Measurements from ENCODE around the gene ADGRL2. TPM values are rescaled to one million over a fixed set of nuclear protein-coding genes. Genes with fewer than 3 reads are reported as not detected.

ADGRL2 gene
- total RNA-seq, 1 experiment from 2014 or later, result 34.2 TPM

DNA sequence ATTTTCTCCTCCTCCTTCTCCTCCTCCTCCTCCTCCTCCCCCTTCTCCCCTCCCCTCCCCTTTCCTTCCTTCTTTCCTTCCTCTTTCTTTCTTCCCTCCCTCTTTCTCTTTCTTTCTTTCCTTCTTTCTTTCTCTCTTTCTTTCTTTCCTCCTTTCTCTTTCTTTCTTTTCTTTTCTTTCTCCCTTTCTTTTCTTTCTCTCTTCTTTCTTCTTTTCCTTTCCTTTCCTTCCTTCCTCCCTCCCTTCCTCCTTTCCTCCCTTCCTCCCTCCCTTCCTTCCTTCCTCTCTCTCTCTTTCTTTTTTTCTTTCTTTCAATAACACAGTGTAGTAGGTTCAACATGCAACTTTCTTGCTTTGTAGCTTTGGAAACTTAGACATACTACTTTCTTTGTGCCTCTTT, 46.3 kb upstream of the ADGRL2 start:
- CTCF ChIA-PET, result no interaction called here
- Histone ChIP-seq H3K4me1 (ENCODE audit: control insufficient read depth, insufficient read depth, low read length) (no peaks in the 10 kb centered on the region), H3K27me3 (ENCODE audit: control insufficient read depth, insufficient read depth, low read length) (no peaks in the 10 kb centered on the region), H3K27ac (ENCODE audit: low read length) (no peak overlapping the region), H3K4me3 (ENCODE audit: low read depth in 2 of 2, low read length in 2 of 2) (no peak overlapping the region), H3K36me3 (ENCODE audit: control insufficient read depth, insufficient read depth, low read length) (no peaks in the 10 kb centered on the region), H3K9me3 (ENCODE audit: control insufficient read depth, insufficient read depth, low read depth, low read length) (no peaks in the 10 kb centered on the region)
- TF ChIP-seq POLR2AphosphoS5 (IDR thresholded peaks at IDR 0.05; ENCODE audit: low read depth, low read length), result no peak
- in situ Hi-C loops (cut with HindIII; ENCODE audit: low pct_unique_long_range_greater_than_20kb, low sequenced_read_pairs), result no loop called here
- ATAC-seq (no peak), DNase-seq (ENCODE audit: low read depth, low spot score) (no peak)
- intact Hi-C loops (cut with micrococcal nuclease; ENCODE audit: unreplicated experiment), result no loop called here
- POLR2A ChIA-PET, result no interaction called here
- BruUV-seq (replicated peaks), result no TSS peak

DNA sequence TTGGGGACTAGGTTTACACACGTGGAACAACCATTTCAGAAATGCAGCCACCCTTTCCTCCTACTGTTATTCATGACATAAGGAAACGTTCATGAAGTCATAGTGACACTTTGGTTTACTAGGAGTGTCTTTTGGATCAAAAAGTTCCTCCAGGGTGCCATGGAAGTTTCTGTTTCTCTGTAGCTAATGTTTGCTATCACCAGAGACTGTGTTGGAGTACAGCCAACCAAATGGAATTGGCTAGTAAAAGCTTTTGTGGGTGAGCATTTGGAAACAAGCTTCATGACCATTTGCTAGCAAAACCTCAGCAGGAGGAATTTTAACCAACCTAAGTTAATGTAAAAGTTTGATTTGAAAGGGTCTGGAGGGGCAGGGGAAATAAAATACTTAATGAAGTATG, 43.9 kb upstream of the ADGRL2 start:
- in situ Hi-C loops (cut with HindIII; ENCODE audit: low pct_unique_long_range_greater_than_20kb, low sequenced_read_pairs) (no loop called here), intact Hi-C loops (cut with micrococcal nuclease; ENCODE audit: unreplicated experiment) (no loop called here)
- H3K27me3 ChIP-seq (ENCODE audit: control insufficient read depth, insufficient read depth, low read length), result no peaks in the 10 kb centered on the region
- no peaks in the 10 kb centered on the region for H3K9me3 ChIP-seq (ENCODE audit: control insufficient read depth, insufficient read depth, low read depth, low read length)
- H3K4me3 ChIP-seq (ENCODE audit: low read depth in 2 of 2, low read length in 2 of 2), result no peak overlapping the region
- no TSS peak for BruUV-seq (replicated peaks)
- ChIA-PET POLR2A (no interaction called here), CTCF (no interaction called here)
- ATAC-seq (no peak), DNase-seq (ENCODE audit: low read depth, low spot score) (no peak)
- H3K36me3 ChIP-seq (ENCODE audit: control insufficient read depth, insufficient read depth, low read length), result no peaks in the 10 kb centered on the region
- no peaks in the 10 kb centered on the region for H3K4me1 ChIP-seq (ENCODE audit: control insufficient read depth, insufficient read depth, low read length)
- TF ChIP-seq SIN3A (IDR thresholded peaks at IDR 0.05; ENCODE audit: borderline replicate concordance, insufficient read depth, low read depth, low read length), result no peak
- TF ChIP-seq TCF7L2 (IDR thresholded peaks at IDR 0.05; ENCODE audit: low read depth, low read length), result no peak
- TF ChIP-seq, protein P1, sequence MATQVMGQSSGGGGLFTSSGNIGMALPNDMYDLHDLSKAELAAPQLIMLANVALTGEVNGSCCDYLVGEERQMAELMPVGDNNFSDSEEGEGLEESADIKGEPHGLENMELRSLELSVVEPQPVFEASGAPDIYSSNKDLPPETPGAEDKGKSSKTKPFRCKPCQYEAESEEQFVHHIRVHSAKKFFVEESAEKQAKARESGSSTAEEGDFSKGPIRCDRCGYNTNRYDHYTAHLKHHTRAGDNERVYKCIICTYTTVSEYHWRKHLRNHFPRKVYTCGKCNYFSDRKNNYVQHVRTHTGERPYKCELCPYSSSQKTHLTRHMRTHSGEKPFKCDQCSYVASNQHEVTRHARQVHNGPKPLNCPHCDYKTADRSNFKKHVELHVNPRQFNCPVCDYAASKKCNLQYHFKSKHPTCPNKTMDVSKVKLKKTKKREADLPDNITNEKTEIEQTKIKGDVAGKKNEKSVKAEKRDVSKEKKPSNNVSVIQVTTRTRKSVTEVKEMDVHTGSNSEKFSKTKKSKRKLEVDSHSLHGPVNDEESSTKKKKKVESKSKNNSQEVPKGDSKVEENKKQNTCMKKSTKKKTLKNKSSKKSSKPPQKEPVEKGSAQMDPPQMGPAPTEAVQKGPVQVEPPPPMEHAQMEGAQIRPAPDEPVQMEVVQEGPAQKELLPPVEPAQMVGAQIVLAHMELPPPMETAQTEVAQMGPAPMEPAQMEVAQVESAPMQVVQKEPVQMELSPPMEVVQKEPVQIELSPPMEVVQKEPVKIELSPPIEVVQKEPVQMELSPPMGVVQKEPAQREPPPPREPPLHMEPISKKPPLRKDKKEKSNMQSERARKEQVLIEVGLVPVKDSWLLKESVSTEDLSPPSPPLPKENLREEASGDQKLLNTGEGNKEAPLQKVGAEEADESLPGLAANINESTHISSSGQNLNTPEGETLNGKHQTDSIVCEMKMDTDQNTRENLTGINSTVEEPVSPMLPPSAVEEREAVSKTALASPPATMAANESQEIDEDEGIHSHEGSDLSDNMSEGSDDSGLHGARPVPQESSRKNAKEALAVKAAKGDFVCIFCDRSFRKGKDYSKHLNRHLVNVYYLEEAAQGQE (IDR thresholded peaks at IDR 0.05; ENCODE audit: insufficient read depth in 1 of 2, low read depth in 2 of 2, low read length in 1 of 2), result no peak
- TF ChIP-seq POLR2AphosphoS5 (IDR thresholded peaks at IDR 0.05; ENCODE audit: low read depth, low read length), result no peak
- TF ChIP-seq, protein P2, sequence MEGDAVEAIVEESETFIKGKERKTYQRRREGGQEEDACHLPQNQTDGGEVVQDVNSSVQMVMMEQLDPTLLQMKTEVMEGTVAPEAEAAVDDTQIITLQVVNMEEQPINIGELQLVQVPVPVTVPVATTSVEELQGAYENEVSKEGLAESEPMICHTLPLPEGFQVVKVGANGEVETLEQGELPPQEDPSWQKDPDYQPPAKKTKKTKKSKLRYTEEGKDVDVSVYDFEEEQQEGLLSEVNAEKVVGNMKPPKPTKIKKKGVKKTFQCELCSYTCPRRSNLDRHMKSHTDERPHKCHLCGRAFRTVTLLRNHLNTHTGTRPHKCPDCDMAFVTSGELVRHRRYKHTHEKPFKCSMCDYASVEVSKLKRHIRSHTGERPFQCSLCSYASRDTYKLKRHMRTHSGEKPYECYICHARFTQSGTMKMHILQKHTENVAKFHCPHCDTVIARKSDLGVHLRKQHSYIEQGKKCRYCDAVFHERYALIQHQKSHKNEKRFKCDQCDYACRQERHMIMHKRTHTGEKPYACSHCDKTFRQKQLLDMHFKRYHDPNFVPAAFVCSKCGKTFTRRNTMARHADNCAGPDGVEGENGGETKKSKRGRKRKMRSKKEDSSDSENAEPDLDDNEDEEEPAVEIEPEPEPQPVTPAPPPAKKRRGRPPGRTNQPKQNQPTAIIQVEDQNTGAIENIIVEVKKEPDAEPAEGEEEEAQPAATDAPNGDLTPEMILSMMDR (IDR thresholded peaks at IDR 0.05), result no peak
- H3K27ac ChIP-seq (ENCODE audit: low read length), result no peak overlapping the region

DNA sequence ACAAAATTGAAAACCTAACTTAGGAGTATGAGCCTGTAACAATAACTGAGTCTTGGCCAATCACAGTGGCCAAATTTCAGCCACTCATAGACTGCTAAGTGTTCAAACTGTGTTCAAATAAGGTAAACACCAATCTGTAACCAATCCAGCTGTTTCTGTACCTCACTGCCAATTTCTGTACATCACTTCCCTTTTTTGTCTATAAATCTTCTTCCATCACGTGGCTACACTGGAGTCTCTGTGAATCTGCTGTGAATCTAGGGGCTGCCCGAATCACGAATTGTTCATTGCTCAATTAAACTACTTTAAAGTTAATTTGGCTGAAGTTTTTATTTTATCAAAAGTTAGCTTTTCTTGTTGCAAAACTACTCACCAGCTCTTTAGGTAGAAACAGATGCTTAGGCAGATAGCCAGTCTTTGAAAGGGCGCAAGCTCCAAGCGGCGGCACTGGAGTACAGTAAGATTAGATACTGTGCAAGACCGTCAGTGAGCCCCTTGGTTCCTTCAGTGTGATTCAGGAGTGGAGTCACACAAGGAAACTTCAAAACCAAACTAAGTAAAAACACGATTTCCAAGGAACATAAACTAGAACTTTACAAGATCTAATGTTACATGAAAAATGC, 43.2 kb upstream of the ADGRL2 start:
- ChIA-PET CTCF (no interaction called here), POLR2A (no interaction called here)
- intact Hi-C loops (cut with micrococcal nuclease; ENCODE audit: unreplicated experiment), result no loop called here

More for the DNA sequence above, 43.2 kb upstream of the ADGRL2 start:
- in situ Hi-C loops (cut with HindIII; ENCODE audit: low pct_unique_long_range_greater_than_20kb, low sequenced_read_pairs), result no loop called here
- no peak overlapping the region for H3K27ac ChIP-seq (ENCODE audit: low read length)
- TF ChIP-seq, protein P1 (IDR thresholded peaks at IDR 0.05; ENCODE audit: insufficient read depth in 1 of 2, low read depth in 2 of 2, low read length in 1 of 2), result no peak
- TF ChIP-seq POLR2AphosphoS5 (IDR thresholded peaks at IDR 0.05; ENCODE audit: low read depth, low read length) (no peak), SIN3A (IDR thresholded peaks at IDR 0.05; ENCODE audit: borderline replicate concordance, insufficient read depth, low read depth, low read length) (no peak), TCF7L2 (IDR thresholded peaks at IDR 0.05; ENCODE audit: low read depth, low read length) (no peak)
- TF ChIP-seq, protein P2 (IDR thresholded peaks at IDR 0.05), result no peak
- H3K4me3 ChIP-seq (ENCODE audit: low read depth in 2 of 2, low read length in 2 of 2), result no peak overlapping the region
- no TSS peak for BruUV-seq (replicated peaks)
- DNase-seq (ENCODE audit: low read depth, low spot score) (no peak), ATAC-seq (no peak)
- no peaks in the 10 kb centered on the region for H3K4me1 ChIP-seq (ENCODE audit: control insufficient read depth, insufficient read depth, low read length)
- no peaks in the 10 kb centered on the region for H3K36me3 ChIP-seq (ENCODE audit: control insufficient read depth, insufficient read depth, low read length)
- no peaks in the 10 kb centered on the region for H3K27me3 ChIP-seq (ENCODE audit: control insufficient read depth, insufficient read depth, low read length)
- H3K9me3 ChIP-seq (ENCODE audit: control insufficient read depth, insufficient read depth, low read depth, low read length), result no peaks in the 10 kb centered on the region
